Keratinocyte (primary cell): ENCODE data around the gene C20orf204. TPM values are rescaled to one million over a fixed set of nuclear protein-coding genes. Genes with fewer than 3 reads are reported as not detected.

Experiments
- DNase-seq: peaks from one replicate; pipeline ENCODE4 v3.0.0-alpha.2; 2011; ENCODE audit warnings: low read depth, missing footprints, low spot score
- FAIRE-seq: peaks from 2 replicates; lab custom pipeline; 2011; peaks lifted over from hg19 to GRCh38; lab: Jason Lieb, UNC
- H2AFZ ChIP-seq: 2 replicates; pipeline ENCODE4 v1.6.0; 2012; ENCODE audit warnings: low read length, control low read depth, inconsistent platforms; ENCODE audit not compliant: control insufficient read depth
- H3K27ac ChIP-seq: 2 replicates; pipeline ENCODE4 v1.5.1; 2011; ENCODE audit warnings: low read length; ENCODE audit not compliant: control insufficient read depth, insufficient read depth
- H3K27me3 ChIP-seq: 3 replicates; pipeline ENCODE4 v1.6.0; 2011; ENCODE audit warnings: low read length; ENCODE audit not compliant: control insufficient read depth, insufficient read depth; ENCODE audit errors: extremely low read depth
- H3K36me3 ChIP-seq, 2 experiments: 2 replicates in 1 of 2; 3 replicates in 1 of 2; pipeline ENCODE4 v1.5.1; 2011; ENCODE audit warnings: low read length in 2 of 2, mild to moderate bottlenecking in 1 of 2; ENCODE audit not compliant: control insufficient read depth in 2 of 2, insufficient read depth in 2 of 2; ENCODE audit errors: extremely low read depth in 1 of 2
- H3K4me1 ChIP-seq: 3 replicates; pipeline ENCODE4 v1.5.1; 2011; ENCODE audit warnings: low read length; ENCODE audit not compliant: control insufficient read depth, insufficient read depth; ENCODE audit errors: extremely low read depth
- H3K4me2 ChIP-seq: 3 replicates; pipeline ENCODE4 v1.6.0; 2011; ENCODE audit warnings: low read depth, low read length; ENCODE audit not compliant: control insufficient read depth, insufficient read depth; ENCODE audit errors: extremely low read depth
- H3K4me3 ChIP-seq, 3 experiments: fragments of 200-600 bp in 1 of 3; sonication (generic) in 1 of 3; 2 replicates in 2 of 3; 3 replicates in 1 of 3; pipeline ENCODE4 v1.5.1; 2011 to 2016; ENCODE audit warnings: low read length in 3 of 3, mild to moderate bottlenecking in 3 of 3, control low read depth in 2 of 3, inconsistent platforms in 1 of 3, low read depth in 1 of 3, mixed read lengths in 1 of 3, mixed run types in 1 of 3, moderate library complexity in 1 of 3; ENCODE audit not compliant: control insufficient read depth in 2 of 3, insufficient read depth in 2 of 3; ENCODE audit errors: extremely low read depth in 1 of 3
- H3K79me2 ChIP-seq: 2 replicates; pipeline ENCODE4 v1.6.0; 2012; ENCODE audit warnings: low read length; ENCODE audit not compliant: control insufficient read depth, insufficient read depth
- H3K9ac ChIP-seq: 3 replicates; pipeline ENCODE4 v1.6.0; 2011; ENCODE audit warnings: low read length; ENCODE audit not compliant: control insufficient read depth, insufficient read depth; ENCODE audit errors: extremely low read depth
- H3K9me1 ChIP-seq: 3 replicates; pipeline ENCODE4 v1.6.0; 2011; ENCODE audit warnings: low read length; ENCODE audit not compliant: control insufficient read depth, insufficient read depth; ENCODE audit errors: extremely low read depth
- H3K9me3 ChIP-seq: 2 replicates; pipeline ENCODE4 v1.5.1; 2012; ENCODE audit warnings: low read depth, low read length; ENCODE audit not compliant: control insufficient read depth
- H4K20me1 ChIP-seq: 3 replicates; pipeline ENCODE4 v1.6.0; 2011; ENCODE audit warnings: low read length; ENCODE audit not compliant: control insufficient read depth, insufficient read depth; ENCODE audit errors: extremely low read depth
- CTCF ChIP-seq, 3 experiments: IDR thresholded peaks in 1 of 3; conservative IDR thresholded peaks in 1 of 3; optimal IDR thresholded peaks in 1 of 3; 2 replicates in 2 of 3; 3 replicates in 1 of 3; pipeline versions ENCODE3 to v1.5.1; 2011; ENCODE audit warnings: low read length in 3 of 3, mild to moderate bottlenecking in 3 of 3, moderate library complexity in 2 of 3, control low read depth in 1 of 3, inconsistent platforms in 1 of 3; ENCODE audit not compliant: insufficient read depth in 2 of 3; ENCODE audit errors: extremely low read depth in 1 of 3
- EZH2 ChIP-seq: IDR thresholded peaks from one replicate; pipeline ENCODE4 v1.6.1; 2012; ENCODE audit warnings: inconsistent platforms, mild to moderate bottlenecking, low read length, moderate library complexity
- dilution Hi-C: fragments of 300-500 bp; cut with MboI; formaldehyde crosslinking; loops from one replicate; pipeline ENCODE4 v1.7.0; 2020; ENCODE audit warnings: low sequenced_read_pairs; ENCODE audit not compliant: extremely low pct_ligation_motif_present
- polyA plus RNA-seq, 5 experiments: library from polyadenylated mRNA; depleted of rRNA in 3 of 5; stranded (reverse) in 3 of 5; stranded (forward) in 1 of 5; unstranded in 1 of 5; fragments of >200 nt; gene quantifications; 1 replicate in 1 of 5; 2 replicates in 3 of 5; 3 replicates in 1 of 5; pipeline versions ENCODE4 v1.2.1 to v1.2.3, GENCODE V29; 2011 to 2012; ENCODE audit warnings: missing spikeins in 2 of 5, low read depth in 1 of 5, low replicate concordance in 1 of 5

C20orf204 gene
- polyA plus RNA-seq, 1 donor (not counting 4 experiments of a cell fraction or from before 2014, with no cell fraction given) = 0.08 TPM

- no peaks in the 10 kb centered on the region for H3K27me3 ChIP-seq
- no peak overlapping the region for H3K4me3 ChIP-seq
- TF ChIP-seq CTCF (optimal IDR thresholded peaks at IDR 0.05 in 1 of 3, IDR thresholded peaks at IDR 0.05 in 1 of 3, conservative IDR thresholded peaks at IDR 0.05 in 1 of 3; ENCODE audit: extremely low read depth in 1 of 3, insufficient read depth in 2 of 3, low read length in 3 of 3) (no peak), EZH2 (no peak)
- peaks cover 34 to 37% of the 10 kb centered on the region in 2 experiments for H3K36me3 ChIP-seq
- H4K20me1 ChIP-seq = no peaks in the 10 kb centered on the region
- no peak overlapping the region for H3K27ac ChIP-seq
- FAIRE-seq (no peak), DNase-seq (no peak)
- H3K4me1 ChIP-seq = no peaks in the 10 kb centered on the region
- no peaks in the 10 kb centered on the region for H3K9me3 ChIP-seq
- no peak overlapping the region for H3K9ac ChIP-seq
- H3K9me1 ChIP-seq = no peaks in the 10 kb centered on the region
- no peak overlapping the region for H2AFZ ChIP-seq
- no peak overlapping the region for H3K4me2 ChIP-seq
- dilution Hi-C loops = no loop called here
- peaks cover 6% of the 10 kb centered on the region for H3K79me2 ChIP-seq
Observed at GRCh38 chr20:64024141-64024990, 11.6 kb upstream of the C20orf204 start.

- no peak overlapping the region for H3K27ac ChIP-seq
- H3K27me3 ChIP-seq = no peaks in the 10 kb centered on the region
- H3K9ac ChIP-seq = no peak overlapping the region
- no peaks in the 10 kb centered on the region for H3K9me1 ChIP-seq
- no peaks in the 10 kb centered on the region for H3K9me3 ChIP-seq
- H2AFZ ChIP-seq = no peak overlapping the region
- no peak for TF ChIP-seq EZH2
- H3K4me3 ChIP-seq = no peak overlapping the region
- FAIRE-seq (no peak), DNase-seq (no peak)
- H3K4me2 ChIP-seq = no peak overlapping the region
- H3K4me1 ChIP-seq = no peaks in the 10 kb centered on the region
- no peaks in the 10 kb centered on the region for H4K20me1 ChIP-seq
- H3K36me3 ChIP-seq = peaks cover 31 to 37% of the 10 kb centered on the region in 2 experiments
- peaks cover 6% of the 10 kb centered on the region for H3K79me2 ChIP-seq
- dilution Hi-C loops = no loop called here
Observed at GRCh38 chr20:64025101-64025825, 10.7 kb upstream of the C20orf204 start.
